HG03469 (cell line): Measurements from ENCODE around the gene GPC1.

ENCODE experiments used
- ATAC-seq: cut with Tn5 transposase; IDR thresholded peaks from one replicate; pipeline ENCODE4 v1.9.1; 2021; ENCODE audit warnings: mild to moderate bottlenecking, moderate library complexity, moderate number of reproducible peaks; ENCODE audit not compliant: unreplicated experiment

Gene GPC1

DNA sequence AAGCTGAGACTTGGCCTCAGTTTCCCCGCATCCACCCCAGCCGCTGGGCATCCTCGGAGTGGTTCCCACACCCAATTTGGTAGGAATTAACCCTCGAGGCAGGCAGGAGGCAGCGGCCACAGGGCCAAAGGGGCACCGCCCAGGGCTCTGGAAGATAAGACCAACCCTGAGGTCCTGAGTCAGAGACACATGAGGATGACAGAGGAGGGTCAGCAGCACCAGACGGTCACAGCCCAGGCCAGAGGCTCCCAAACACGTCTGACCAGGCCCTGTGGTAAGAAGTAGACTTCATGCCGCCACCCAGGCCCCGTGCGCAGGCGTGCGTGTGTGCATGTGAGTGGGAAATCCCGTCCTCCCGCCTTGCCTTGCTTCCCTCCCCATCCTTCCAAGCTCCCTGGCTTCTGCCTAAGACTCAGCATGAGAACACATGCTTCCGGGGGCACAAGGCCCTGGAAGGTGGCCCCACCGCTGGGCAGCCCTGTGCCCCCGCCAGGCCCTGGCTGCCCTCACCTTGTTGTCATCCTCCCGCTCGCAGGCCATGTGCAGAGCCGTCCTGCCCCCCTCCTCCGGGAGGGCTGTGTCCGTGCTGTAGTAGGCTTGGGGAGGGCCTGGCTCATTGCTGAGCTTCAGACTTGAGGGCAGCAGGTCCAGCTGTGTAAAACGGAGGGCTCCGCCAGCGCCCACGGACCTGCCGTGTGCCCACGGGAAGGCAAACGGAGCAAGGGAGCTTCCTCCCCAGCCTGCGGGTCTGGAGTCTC, 76.1 kb downstream of the GPC1 start:
- ATAC-seq: no peak

DNA sequence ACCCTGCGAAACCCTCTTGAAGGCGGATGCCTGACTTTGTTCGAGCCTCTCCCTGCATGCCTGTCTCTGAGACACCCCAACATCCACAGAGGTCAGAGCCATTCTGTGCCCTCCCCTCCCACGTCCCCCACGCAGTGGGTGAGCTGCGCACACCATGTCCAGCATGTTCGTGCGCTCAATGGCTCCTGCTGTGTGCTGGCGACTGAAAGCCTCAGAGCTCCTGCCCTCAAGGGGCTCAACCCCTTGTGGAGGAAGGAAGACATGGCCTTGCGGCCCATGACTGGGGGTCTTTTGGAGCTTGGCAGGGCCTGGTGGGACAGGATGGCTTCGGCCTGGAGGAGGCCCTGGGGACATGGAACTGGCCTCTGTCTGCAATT, 76.6 kb downstream of the GPC1 start:
- ATAC-seq: no peak

DNA sequence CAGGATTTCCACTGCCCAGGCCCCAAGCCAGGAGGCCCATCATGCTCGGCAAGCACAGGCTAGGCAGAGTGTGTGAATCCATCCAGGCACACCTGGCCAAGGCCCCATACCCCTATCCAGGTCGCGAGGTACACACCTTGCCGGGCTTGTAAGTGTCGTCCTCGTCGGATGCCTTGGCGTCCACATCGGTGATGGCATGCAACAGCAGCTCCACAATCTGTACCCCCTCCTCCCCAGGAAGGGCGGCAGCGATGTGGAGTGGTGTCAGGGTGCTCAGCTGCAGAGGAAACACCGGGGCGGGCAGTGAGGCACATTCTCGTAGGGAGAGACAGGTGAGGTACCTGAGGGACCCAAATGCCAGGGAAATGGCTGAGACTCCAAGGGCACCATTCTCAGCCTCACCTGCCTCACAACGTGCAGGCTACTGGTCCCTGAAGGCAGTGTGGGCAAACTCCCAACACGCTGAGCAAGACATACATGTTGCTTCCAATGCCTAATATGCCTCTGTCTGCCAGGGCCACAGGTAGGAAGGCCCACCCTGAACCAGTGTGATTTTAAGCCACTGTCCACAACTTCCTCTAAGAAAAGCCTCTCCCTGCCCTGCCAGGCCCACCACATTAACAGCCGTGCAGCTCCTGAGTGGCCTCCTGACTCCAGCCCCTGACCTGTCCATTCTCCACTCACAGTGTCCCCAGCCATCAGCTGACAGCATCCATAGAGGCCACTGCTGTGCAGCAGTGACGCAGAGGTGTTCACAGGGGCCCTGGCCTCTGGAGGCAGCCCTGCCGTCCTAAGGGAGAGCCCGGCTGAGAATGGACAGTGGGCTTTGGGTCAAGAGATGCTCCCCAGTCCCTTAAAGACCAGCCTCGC, 77.4 kb downstream of the GPC1 start:
- ATAC-seq: no peak

DNA sequence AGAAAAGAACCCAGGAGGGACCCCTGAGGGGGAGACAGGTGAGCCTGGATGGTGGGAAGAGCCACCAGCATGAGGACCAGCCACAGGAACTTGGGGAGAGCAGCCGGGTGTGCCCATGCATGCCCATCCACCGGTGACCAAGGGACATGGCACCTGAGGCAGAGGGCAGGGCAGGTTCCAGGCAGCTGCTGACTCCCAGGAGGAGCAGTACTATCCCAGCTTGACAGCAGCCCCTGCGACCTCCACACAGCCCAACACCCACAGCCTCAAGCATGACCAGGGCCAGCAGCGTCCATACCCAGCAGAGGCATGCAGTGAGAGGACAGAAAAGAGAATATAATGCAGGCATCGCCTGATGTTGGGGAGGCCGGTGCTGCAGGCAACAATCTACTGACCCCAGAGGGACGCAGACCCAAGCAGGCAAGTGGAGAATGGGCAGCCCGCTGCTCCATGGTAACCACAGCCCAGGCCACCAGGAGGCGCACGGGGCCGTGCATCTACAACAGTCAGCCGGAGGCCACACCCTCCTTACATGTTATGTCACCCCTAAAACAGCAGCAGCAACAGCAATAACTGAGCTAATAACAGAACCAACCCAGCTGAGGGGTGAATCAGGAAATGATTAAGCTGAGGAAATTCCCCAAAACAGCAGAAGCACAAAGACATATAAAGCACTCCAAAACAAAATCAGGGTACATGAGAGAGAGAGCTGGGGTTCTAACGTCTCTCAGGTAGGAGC, 78.3 kb downstream of the GPC1 start:
- ATAC-seq: peak; percentile 88

DNA sequence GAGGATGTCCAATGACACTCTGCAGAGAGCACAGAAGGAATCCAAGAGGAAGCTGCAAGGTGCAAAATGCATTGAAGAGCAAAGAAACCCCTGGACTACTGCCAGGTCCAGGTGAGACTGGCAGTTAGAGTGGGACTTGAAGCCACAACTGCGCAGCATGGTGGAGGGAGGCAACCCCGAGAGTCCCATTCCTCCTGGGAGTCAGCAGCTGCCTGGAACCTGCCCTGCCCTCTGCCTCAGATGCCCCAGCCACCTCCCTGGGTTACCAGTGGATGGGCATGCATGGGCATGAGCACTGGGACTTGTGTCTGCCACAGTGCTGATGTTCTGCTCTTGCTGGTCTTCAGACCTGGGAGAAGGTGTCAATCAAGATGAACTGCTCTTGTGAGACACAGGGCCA, 79.2 kb downstream of the GPC1 start:
- no peak for ATAC-seq

DNA sequence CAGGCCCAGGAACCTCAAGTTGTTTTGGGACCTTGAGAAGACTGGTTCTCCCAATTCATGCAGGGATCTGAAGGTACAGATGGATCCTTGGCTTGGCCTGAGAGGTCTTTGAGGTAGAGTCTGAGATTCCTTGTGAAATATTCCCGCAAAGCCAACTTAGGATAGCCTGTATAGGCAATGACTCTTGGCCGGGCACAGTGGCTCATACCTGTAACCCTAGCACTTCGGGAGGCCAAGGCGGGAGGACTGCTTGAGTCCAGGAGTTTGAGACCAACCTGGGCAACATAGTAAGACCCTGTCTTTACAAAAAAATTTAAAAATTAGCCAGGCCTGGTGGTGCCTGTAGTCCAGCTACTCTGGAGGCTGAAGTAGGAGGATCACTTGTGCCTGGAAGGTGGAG, 81.9 kb downstream of the GPC1 start:
- ATAC-seq: no peak
